Mucosa of stomach (tissue), 1 donor: ENCODE results near the gene FOXL2.
"Not testable (repeated sequence)": the region's sequence is repeated elsewhere in the genome, so short reads cannot be mapped to it uniquely, and the experiment has no call there.

Source experiments
- H3K27me3 ChIP-seq: one replicate; pipeline ENCODE4 v1.7.0; 2013; ENCODE audit warnings: mild to moderate bottlenecking, low read length; ENCODE audit not compliant: control insufficient read depth, insufficient read depth
- H3K36me3 ChIP-seq: one replicate; pipeline ENCODE4 v1.7.0; 2013; ENCODE audit warnings: low read length; ENCODE audit not compliant: control insufficient read depth, insufficient read depth
- H3K4me1 ChIP-seq: one replicate; pipeline ENCODE4 v1.7.0; 2013; ENCODE audit warnings: mild to moderate bottlenecking, low read length; ENCODE audit not compliant: control insufficient read depth, insufficient read depth
- H3K4me3 ChIP-seq: one replicate; pipeline ENCODE4 v1.7.0; 2013; ENCODE audit warnings: low read length
- H3K9ac ChIP-seq: one replicate; pipeline ENCODE4 v1.7.0; 2013; ENCODE audit warnings: mild to moderate bottlenecking, low read length, moderate library complexity
- H3K9me3 ChIP-seq: one replicate; pipeline ENCODE4 v1.7.0; 2013; ENCODE audit warnings: mild to moderate bottlenecking, low read length, moderate library complexity; ENCODE audit not compliant: control insufficient read depth
- donor health status: Pancreatic carcinoma.

Gene FOXL2

DNA sequence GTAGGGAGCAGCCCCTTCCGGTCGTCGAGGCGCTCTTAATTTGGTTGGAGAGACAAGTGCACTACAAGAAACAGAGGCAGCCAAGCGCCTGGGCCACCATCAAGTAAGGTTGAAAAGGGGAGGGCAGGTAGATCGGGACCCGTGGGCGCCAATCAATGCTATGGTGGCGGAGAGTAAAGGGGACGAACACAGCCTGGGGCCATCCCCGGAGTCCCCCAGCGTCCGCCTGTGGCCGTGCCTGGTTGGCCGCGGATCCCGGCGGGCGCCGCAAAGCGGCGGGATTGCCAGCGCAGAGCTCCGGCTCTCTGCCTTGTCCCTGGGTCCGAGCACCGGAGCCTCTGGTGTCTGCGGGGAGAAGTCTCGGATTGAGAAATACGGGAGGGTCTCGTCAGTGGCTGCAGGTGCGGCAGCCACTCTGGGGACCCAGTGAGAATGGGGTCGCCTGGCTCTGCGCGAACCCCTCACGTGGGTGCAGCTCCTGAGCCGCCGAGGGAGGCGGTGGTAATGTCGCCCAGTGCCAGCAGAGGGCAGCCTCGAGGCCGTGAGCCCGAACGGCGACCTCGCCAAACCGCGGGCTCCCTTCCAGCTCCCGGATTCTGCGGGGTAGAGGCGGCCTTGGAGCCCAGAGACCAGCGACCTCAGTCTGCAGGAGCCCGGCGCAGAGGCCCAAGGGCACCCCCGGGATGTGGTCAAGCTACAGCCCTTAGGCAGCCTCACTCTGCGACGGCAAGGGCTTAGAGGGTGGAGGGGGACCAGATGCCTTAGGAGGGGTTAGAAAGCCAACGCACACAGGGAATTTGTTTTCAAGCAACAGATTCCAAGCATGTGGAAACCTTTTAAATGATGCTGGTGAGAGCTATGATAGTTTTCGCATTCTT, 10.8 kb downstream of the FOXL2 start:
- H3K9ac ChIP-seq, result peak overlapping the region; percentile 28
- H3K27me3 ChIP-seq, result peaks cover 70% of the 10 kb centered on the region
- peaks cover 41% of the 10 kb centered on the region for H3K4me1 ChIP-seq
- H3K9me3 ChIP-seq, result no peaks in the 10 kb centered on the region
- H3K36me3 ChIP-seq, result no peaks in the 10 kb centered on the region
- no peak overlapping the region for H3K4me3 ChIP-seq

GRCh38 chr3:138935505-138935862, 11.5 kb downstream of the FOXL2 start:
- H3K36me3 ChIP-seq, result no peaks in the 10 kb centered on the region
- H3K9ac ChIP-seq, result no peak overlapping the region
- peaks cover 64% of the 10 kb centered on the region for H3K27me3 ChIP-seq
- no peaks in the 10 kb centered on the region for H3K9me3 ChIP-seq
- peaks cover 41% of the 10 kb centered on the region for H3K4me1 ChIP-seq
- H3K4me3 ChIP-seq, result no peak overlapping the region

- peaks cover 32% of the 10 kb centered on the region for H3K4me1 ChIP-seq
- no peak overlapping the region for H3K9ac ChIP-seq
- no peaks in the 10 kb centered on the region for H3K36me3 ChIP-seq
- peaks cover 50% of the 10 kb centered on the region for H3K27me3 ChIP-seq
- no peaks in the 10 kb centered on the region for H3K9me3 ChIP-seq
- H3K4me3 ChIP-seq, result no peak overlapping the region
Observed at GRCh38 chr3:138933981-138934691, 12.8 kb downstream of the FOXL2 start.

GRCh38 chr3:138933068-138933668, 13.8 kb downstream of the FOXL2 start:
- Histone ChIP-seq H3K36me3 (no peaks in the 10 kb centered on the region), H3K4me3 (no peak overlapping the region), H3K4me1 (peaks cover 26% of the 10 kb centered on the region), H3K9me3 (no peaks in the 10 kb centered on the region), H3K9ac (no peak overlapping the region), H3K27me3 (peaks cover 41% of the 10 kb centered on the region)

GRCh38 chr3:138928727-138929372, 18.1 kb downstream of the FOXL2 start:
- Histone ChIP-seq H3K27me3 (peaks cover under 1% of the 10 kb centered on the region), H3K4me3 (no peak overlapping the region), H3K9me3 (no peaks in the 10 kb centered on the region), H3K4me1 (no peaks in the 10 kb centered on the region), H3K9ac (no peak overlapping the region), H3K36me3 (no peaks in the 10 kb centered on the region)

GRCh38 chr3:138923531-138923994, 23.4 kb downstream of the FOXL2 start:
- Histone ChIP-seq H3K9ac (no peak overlapping the region), H3K4me3 (no peak overlapping the region), H3K9me3 (no peaks in the 10 kb centered on the region)

GRCh38 chr3:138922400-138922799, 24.5 kb downstream of the FOXL2 start:
- H3K4me3 ChIP-seq, H3K9me3 ChIP-seq, H3K4me1 ChIP-seq, H3K9ac ChIP-seq, H3K27me3 ChIP-seq, H3K36me3 ChIP-seq: not testable (repeated sequence)

More at GRCh38 chr3:138923531-138923994, 23.4 kb downstream of the FOXL2 start:
- Histone ChIP-seq H3K4me1 (no peaks in the 10 kb centered on the region), H3K36me3 (no peaks in the 10 kb centered on the region), H3K27me3 (no peaks in the 10 kb centered on the region)

DNA sequence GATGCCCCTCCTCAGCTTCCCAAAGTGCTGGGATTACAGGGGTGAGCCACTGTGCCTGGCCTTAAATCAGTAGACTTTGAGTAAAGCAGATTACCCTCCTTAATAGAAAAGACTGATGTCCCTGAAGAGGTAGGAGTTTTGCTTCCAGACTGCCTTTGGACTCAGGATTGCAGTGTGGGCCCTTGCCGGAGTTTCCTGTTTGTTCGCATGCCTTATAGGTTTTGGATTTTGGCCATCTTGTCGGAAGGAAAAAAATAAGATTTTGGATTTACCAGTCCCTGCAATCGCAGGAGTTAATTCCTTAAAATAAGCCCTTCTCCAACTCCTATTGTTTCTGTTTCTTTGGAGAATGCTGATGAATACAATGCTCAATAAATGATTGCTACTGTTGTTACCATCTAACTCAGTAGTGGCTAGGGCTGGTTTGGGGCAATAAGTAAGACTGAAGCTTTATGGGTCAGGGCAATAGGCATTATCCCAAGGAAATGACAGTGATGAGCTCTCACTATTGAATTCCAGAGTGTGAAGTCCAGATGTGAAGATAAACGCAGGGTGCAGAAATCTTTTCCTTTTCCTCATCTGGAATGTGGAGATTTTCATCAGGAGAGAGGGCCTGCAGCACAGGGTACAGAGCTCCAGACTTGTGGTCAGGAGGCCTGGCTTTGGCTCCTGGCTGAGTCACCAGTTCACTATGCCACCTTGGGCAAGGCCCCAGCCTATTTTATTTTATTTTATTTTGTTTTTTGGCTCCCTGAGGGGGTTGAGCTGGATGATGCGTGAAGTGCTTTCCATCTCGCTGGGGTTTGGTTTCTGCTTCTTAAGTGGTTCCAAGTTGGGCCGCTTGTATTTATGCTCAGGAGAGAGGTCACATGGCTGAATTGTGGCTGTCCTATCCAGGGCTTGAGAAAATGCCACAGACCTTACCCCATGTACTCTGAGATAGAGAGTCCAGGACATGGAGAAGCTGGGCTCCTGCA, 25.3 kb downstream of the FOXL2 start:
- H3K4me1 ChIP-seq, result no peaks in the 10 kb centered on the region
- H3K4me3 ChIP-seq, result no peak overlapping the region
- no peaks in the 10 kb centered on the region for H3K36me3 ChIP-seq
- no peaks in the 10 kb centered on the region for H3K27me3 ChIP-seq
- H3K9me3 ChIP-seq, result no peaks in the 10 kb centered on the region
- H3K9ac ChIP-seq, result no peak overlapping the region

GRCh38 chr3:138919325-138919724, 27.6 kb downstream of the FOXL2 start:
- Histone ChIP-seq H3K9me3 (no peaks in the 10 kb centered on the region), H3K4me3 (no peak overlapping the region), H3K4me1 (peaks cover 5% of the 10 kb centered on the region), H3K36me3 (no peaks in the 10 kb centered on the region), H3K27me3 (no peaks in the 10 kb centered on the region), H3K9ac (no peak overlapping the region)

GRCh38 chr3:138916824-138917223, 30.1 kb downstream of the FOXL2 start:
- no peaks in the 10 kb centered on the region for H3K27me3 ChIP-seq
- peaks cover 5% of the 10 kb centered on the region for H3K4me1 ChIP-seq
- no peak overlapping the region for H3K9ac ChIP-seq
- H3K9me3 ChIP-seq, result no peaks in the 10 kb centered on the region
- no peak overlapping the region for H3K4me3 ChIP-seq
- H3K36me3 ChIP-seq, result no peaks in the 10 kb centered on the region
